ENCODE measurements around the gene TMEM196. TPM values are rescaled to one million over a fixed set of nuclear protein-coding genes. Genes with fewer than 3 reads are reported as not detected.

Gene TMEM196
- total and polyA plus RNA-seq, 2 donors (not counting 1 experiment from before 2014, with no cell fraction given): not detected

DNA sequence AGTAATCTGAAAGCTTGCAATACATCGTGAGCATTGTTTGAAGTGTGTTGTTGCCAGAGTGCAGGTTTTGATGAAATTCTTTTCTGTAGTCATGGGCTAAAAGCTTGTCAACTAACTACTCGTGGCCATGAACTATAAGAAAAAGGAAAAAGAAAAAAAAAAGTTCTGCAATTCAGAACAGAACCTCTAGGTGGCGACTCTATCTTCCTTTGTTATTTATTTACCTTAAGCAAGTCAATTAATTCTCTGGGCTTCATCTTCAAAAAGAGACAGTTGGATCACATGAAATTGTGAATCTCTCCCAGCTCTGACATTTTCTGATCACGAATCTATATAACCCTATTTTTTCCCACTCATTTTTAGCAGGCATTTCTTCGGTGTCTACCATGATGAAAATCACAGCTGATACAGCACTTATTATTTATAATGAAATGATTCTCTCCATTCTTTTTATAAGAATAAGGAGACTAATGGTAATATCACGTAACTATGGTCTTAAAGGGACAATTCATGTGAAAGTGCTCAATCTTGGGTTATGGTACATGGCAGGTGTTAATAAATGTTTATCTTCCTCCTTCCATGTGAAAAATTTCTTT lies 18.8 kb downstream of the TMEM196 start:
- no peaks in the 10 kb centered on the region for H4K20me1 ChIP-seq (ENCODE audit: control insufficient read depth, insufficient read depth, low read length, poor library complexity, severe bottlenecking)
- no peaks in the 10 kb centered on the region for H3K79me2 ChIP-seq (ENCODE audit: control insufficient read depth, insufficient read depth, low read length)
- no peak overlapping the region for H2AFZ ChIP-seq (ENCODE audit: insufficient read depth, low read depth, low read length, poor library complexity, severe bottlenecking)
- peak; percentile 58 for DNase-seq
- TF ChIP-seq, protein P1, sequence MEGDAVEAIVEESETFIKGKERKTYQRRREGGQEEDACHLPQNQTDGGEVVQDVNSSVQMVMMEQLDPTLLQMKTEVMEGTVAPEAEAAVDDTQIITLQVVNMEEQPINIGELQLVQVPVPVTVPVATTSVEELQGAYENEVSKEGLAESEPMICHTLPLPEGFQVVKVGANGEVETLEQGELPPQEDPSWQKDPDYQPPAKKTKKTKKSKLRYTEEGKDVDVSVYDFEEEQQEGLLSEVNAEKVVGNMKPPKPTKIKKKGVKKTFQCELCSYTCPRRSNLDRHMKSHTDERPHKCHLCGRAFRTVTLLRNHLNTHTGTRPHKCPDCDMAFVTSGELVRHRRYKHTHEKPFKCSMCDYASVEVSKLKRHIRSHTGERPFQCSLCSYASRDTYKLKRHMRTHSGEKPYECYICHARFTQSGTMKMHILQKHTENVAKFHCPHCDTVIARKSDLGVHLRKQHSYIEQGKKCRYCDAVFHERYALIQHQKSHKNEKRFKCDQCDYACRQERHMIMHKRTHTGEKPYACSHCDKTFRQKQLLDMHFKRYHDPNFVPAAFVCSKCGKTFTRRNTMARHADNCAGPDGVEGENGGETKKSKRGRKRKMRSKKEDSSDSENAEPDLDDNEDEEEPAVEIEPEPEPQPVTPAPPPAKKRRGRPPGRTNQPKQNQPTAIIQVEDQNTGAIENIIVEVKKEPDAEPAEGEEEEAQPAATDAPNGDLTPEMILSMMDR (IDR thresholded peaks at IDR 0.05): peak; percentile 94
- no peak for TF ChIP-seq EZH2 (IDR thresholded peaks at IDR 0.05; ENCODE audit: borderline replicate concordance, insufficient read depth, low read depth, low read length, poor library complexity, severe bottlenecking)
- ATAC-seq (ENCODE audit: low read depth): no peak
- H3K27me3 ChIP-seq (replicated peaks in 1 of 4; ENCODE audit: control extremely low read depth in 1 of 4, control insufficient read depth in 3 of 4, insufficient read depth in 4 of 4, low read length in 3 of 4): no peaks in the 10 kb centered on the region
- no peaks in the 10 kb centered on the region for H3K4me1 Mint-ChIP-seq
- no peaks in the 10 kb centered on the region for H3K9me3 Mint-ChIP-seq (ENCODE audit: insufficient read depth)
- H3K4me3 Mint-ChIP-seq: no peak overlapping the region
- H3K4me2 ChIP-seq (replicated peaks; ENCODE audit: low read depth, low read length, poor library complexity, severe bottlenecking): no peak overlapping the region
- no peak overlapping the region for H3K9ac ChIP-seq (ENCODE audit: low read length)
- no peaks in the 10 kb centered on the region for H3K9me3 ChIP-seq (ENCODE audit: control extremely low read depth in 1 of 3, control insufficient read depth in 2 of 3, insufficient read depth in 1 of 3, low read length in 2 of 3)
- no peak overlapping the region for H3K4me3 ChIP-seq (ENCODE audit: control extremely low read depth in 1 of 5, extremely low read depth in 1 of 5, insufficient read depth in 1 of 5, low read depth in 2 of 5, low read length in 4 of 5)
- H3K36me3 ChIP-seq (replicated peaks in 1 of 2; ENCODE audit: control extremely low read depth in 1 of 2, control insufficient read depth in 1 of 2, extremely low read depth in 1 of 2, insufficient read depth in 2 of 2, low read length in 1 of 2): no peaks in the 10 kb centered on the region
- H3K27me3 Mint-ChIP-seq: peaks cover 6% of the 10 kb centered on the region
- H3K4me1 ChIP-seq (ENCODE audit: control insufficient read depth in 2 of 2, insufficient read depth in 2 of 2, low read length in 2 of 2): no peaks in the 10 kb centered on the region
- POLR2A ChIA-PET: no interaction called here
- H3K27ac Mint-ChIP-seq: no peak overlapping the region
- WGBS (ENCODE audit: insufficient coverage): no CpG with 5 or more reads among the region's 6 CpGs
- H3K27ac ChIP-seq (ENCODE audit: low read length in 2 of 2): no peak overlapping the region
- CTCF ChIA-PET: interaction anchor here (0.8 to 4.3 kb wide), 24 partner anchors 8 to 863 kb away, joined by 3 to 56 read pairs (median 4); partner anchors contain the start of gene ITGB8
- intact Hi-C loops (cut with micrococcal nuclease): loop anchor here (1.0 kb wide), 3 partner anchors 418 to 844 kb away; no protein-coding TSS in a partner anchor

DNA sequence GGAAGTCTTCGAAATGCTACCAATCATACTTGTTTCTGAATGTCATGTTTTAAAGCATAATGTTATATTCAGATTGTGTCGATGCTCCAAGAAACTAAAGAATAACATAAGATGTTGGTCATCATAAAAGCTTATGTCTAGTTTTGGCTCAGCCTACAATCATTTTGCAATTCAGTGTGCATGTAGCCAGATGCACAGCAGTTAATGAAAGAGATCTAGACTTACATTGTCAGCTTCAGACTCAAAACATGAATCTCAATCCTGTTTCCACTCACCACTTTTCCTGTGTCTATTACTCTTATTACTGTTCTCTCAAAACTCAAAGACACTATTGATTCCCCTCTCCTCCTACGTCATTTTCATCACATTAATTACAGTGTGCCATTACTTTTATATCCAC lies 21.4 kb downstream of the TMEM196 start:
- Histone ChIP-seq H3K27me3 (replicated peaks in 1 of 4; ENCODE audit: control extremely low read depth in 1 of 4, control insufficient read depth in 3 of 4, insufficient read depth in 4 of 4, low read length in 3 of 4) (no peaks in the 10 kb centered on the region), H3K27ac (ENCODE audit: low read length in 2 of 2) (no peak overlapping the region), H3K4me3 (ENCODE audit: control extremely low read depth in 1 of 5, extremely low read depth in 1 of 5, insufficient read depth in 1 of 5, low read depth in 2 of 5, low read length in 4 of 5) (no peak overlapping the region), H3K9me3 (ENCODE audit: control extremely low read depth in 1 of 3, control insufficient read depth in 2 of 3, insufficient read depth in 1 of 3, low read length in 2 of 3) (no peaks in the 10 kb centered on the region), H3K4me2 (replicated peaks; ENCODE audit: low read depth, low read length, poor library complexity, severe bottlenecking) (no peak overlapping the region), H3K9ac (ENCODE audit: low read length) (no peak overlapping the region), H3K36me3 (replicated peaks in 1 of 2; ENCODE audit: control extremely low read depth in 1 of 2, control insufficient read depth in 1 of 2, extremely low read depth in 1 of 2, insufficient read depth in 2 of 2, low read length in 1 of 2) (no peaks in the 10 kb centered on the region), H3K79me2 (ENCODE audit: control insufficient read depth, insufficient read depth, low read length) (no peaks in the 10 kb centered on the region), H3K4me1 (ENCODE audit: control insufficient read depth in 2 of 2, insufficient read depth in 2 of 2, low read length in 2 of 2) (no peaks in the 10 kb centered on the region), H4K20me1 (ENCODE audit: control insufficient read depth, insufficient read depth, low read length, poor library complexity, severe bottlenecking) (no peaks in the 10 kb centered on the region), H2AFZ (ENCODE audit: insufficient read depth, low read depth, low read length, poor library complexity, severe bottlenecking) (no peak overlapping the region)
- no peak overlapping the region for H3K4me3 Mint-ChIP-seq
- TF ChIP-seq, protein P1 (IDR thresholded peaks at IDR 0.05): no peak
- no peak for TF ChIP-seq EZH2 (IDR thresholded peaks at IDR 0.05; ENCODE audit: borderline replicate concordance, insufficient read depth, low read depth, low read length, poor library complexity, severe bottlenecking)
- ChIA-PET CTCF (interaction anchor here (0.9 to 3.1 kb wide), 8 partner anchors 10 to 848 kb away, joined by 3 to 13 read pairs (median 5); no protein-coding TSS in a partner anchor), POLR2A (interaction anchor here (0.6 kb wide), 1 partner anchor 26 kb away, joined by 3 read pairs; no protein-coding TSS in a partner anchor)
- DNase-seq (no peak), ATAC-seq (ENCODE audit: low read depth) (no peak)
- no peaks in the 10 kb centered on the region for H3K4me1 Mint-ChIP-seq
- intact Hi-C loops (cut with micrococcal nuclease): no loop called here
- H3K27ac Mint-ChIP-seq: no peak overlapping the region
- H3K9me3 Mint-ChIP-seq (ENCODE audit: insufficient read depth): no peaks in the 10 kb centered on the region
- peaks cover 10% of the 10 kb centered on the region for H3K27me3 Mint-ChIP-seq
- 55% methylated on average over 2 of the region's 3 CpGs for WGBS (ENCODE audit: insufficient coverage)
